GM20431 (cell line): ENCODE data around the gene ZNF117.
"Not testable (repeated sequence)": the region's sequence is repeated elsewhere in the genome, so short reads cannot be mapped to it uniquely, and the experiment has no call there.

Experiments
- in situ Hi-C: fragments of 300-500 bp; cut with MseI, MboI; formaldehyde crosslinking; loops from one replicate; pipeline ENCODE4 v1.15.0; 2020; ENCODE audit warnings: low sequenced_read_pairs; ENCODE audit not compliant: unreplicated experiment

ZNF117 gene

DNA sequence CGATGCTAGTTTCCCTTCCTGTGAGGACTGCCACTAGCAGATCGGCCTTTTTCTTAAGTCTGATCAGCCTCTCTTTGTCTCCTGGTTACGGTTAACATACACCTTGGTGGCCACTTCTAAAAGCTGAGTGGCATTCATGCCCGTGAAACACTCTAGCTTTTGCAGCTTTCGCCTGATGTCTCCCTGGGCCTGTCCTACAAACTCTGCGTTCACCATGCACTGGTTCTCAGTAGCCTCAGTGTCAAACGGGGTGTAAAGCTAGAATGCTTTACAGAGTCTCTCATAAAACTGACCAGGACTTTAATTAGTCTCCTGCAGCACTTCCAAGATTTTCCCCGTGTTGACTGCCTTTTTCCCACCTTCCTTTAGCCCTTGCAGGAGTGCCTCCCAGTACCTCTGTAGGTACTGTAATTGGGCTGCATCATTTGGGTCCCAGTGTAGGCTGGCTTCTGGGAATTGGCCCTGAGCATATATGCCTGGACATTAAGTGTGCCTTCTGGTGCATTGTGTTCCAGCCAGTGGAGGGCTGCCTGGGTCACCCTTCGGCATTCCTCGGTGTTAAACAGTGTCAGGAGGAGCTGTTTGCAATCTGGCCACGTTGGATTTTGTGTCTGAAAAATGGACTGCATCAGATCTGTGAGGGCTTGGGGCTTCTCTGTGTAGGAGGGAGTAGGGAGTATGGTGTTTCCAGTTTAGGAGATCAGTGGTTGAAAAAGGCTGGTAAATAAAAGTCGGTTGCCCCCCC is 6.5 kb upstream of the ZNF117 start:
- in situ Hi-C loops: no loop called here

DNA sequence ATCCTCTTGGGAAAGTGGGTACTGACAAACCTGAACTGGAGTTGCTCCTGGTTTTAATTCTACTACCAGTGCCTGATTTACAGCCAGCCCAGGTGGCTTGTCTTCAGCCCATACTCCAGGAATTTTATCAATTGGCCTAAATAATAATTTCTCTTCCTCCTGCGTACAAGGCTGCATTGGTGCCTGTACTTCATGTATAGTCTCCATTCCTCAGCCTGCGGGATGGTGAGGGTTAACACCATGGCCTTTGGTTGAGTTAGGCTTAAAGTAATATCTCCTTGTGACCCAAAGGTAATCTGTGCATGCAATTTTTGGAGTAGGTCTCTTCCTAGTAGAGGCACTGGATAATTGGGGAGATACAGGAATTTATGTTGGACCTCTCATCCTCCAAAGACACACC is 5.5 kb upstream of the ZNF117 start:
- in situ Hi-C loops: no loop called here

DNA sequence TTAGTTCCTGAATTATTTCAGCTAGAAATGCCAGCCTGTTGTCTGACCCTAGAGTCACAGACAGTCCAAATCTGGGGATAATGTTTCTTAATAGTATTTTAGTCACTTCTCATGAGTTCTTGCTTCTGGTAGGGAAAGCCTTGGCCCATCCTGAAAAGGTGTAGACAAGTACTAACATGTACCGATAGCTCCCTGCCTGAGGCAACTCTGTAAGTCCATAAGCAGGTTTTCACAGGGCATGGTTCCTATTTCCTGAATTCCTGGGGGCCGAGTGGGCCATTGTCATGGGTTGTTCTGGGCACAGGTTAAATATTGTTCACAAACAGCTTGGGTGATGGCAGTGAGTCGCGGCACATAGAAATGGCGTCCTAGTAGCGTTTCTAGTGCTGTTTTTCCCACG is 3.1 kb upstream of the ZNF117 start:
- in situ Hi-C loops: no loop called here

DNA sequence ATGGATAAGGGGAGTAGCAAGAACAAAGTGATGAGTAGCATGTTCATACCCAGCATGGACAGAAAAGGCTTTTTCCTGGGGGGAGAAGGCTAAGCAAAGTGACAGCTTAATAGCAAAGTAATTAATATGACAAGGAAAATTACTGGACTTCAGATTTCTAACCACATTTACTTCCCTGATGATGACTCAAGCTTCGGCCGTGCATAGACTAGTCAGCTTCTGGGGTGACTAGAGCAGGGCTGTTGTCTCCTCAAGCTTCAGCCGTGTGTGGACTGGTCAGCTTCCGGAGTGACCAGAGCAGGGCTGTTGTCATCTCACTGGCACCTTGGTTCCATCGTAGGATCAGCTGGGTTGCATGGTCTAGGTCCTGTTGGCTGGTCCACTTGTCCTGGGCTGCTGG is 2.1 kb upstream of the ZNF117 start:
- in situ Hi-C loops: no loop called here

DNA sequence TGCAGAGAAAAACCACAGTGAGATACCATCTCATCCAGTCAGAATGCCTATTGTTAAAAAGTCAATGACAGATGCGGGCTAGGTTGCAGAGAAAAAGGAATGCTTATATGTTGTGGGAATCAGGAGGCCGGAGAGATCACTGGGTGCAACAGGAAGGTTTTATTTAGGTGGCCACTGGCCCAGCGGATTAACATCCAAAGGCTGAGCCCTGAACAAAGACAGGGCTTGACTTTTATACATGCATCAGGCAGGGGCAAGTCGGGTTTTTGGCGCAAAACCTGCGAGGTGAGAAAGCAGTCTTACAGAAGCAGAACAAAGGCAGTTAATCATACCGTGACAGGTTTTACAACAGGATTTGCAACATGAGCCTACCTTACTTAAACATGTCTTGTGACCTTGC is 620 bp downstream of the ZNF117 start:
- in situ Hi-C loops: no loop called here

DNA sequence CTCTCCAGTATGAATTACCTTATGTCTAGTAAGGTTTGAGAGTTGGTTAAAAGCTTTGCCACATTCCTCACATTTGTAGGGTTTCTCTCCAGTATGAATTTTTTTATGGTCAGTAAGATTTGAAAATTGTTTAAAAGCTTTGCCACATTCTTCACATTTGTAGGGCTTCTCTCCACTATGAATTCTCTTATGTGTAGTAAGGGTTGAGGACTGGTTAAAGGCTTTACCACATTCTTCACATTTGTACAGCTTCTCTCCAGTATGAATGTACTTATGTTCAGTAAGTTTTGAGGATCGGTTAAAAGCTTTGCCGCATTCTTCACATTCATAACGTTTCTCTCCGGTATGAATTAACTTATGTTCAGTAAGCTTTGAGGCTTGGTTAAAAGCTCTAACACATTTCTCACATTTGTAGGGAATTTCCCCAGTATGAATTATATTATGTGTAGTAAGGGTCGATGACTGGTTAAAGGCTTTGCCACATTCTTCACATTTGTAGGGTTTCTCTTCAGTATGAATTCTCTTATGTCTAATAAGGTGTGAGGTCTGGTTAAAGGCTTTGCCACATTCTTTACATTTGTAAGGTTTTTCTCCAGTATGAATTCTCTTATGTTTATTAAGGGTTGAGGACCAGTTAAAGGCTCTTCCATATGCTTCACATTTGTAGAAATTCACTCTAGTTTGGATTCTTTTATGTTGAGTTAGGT is 12.2 kb downstream of the ZNF117 start:
- in situ Hi-C loops: no loop called here

DNA sequence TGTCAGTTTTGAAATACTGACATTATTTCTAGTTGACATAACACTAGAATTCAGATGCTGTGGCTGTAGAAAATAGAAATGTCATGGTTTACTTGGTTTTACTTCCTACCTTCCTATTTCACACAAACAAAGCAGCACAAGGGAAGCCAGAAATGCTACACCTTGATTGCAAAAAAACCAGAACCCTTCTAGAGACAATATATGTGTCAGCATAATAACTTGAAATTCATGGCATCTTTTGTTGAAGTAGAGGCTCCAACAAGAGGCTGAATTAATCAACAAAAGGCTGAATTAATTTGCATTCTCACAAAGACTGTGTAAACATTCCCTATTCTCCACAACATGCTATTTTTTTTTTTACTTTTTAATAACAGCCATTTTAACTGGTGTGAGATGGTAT is 25.2 kb downstream of the ZNF117 start:
- in situ Hi-C loops: no loop called here

DNA sequence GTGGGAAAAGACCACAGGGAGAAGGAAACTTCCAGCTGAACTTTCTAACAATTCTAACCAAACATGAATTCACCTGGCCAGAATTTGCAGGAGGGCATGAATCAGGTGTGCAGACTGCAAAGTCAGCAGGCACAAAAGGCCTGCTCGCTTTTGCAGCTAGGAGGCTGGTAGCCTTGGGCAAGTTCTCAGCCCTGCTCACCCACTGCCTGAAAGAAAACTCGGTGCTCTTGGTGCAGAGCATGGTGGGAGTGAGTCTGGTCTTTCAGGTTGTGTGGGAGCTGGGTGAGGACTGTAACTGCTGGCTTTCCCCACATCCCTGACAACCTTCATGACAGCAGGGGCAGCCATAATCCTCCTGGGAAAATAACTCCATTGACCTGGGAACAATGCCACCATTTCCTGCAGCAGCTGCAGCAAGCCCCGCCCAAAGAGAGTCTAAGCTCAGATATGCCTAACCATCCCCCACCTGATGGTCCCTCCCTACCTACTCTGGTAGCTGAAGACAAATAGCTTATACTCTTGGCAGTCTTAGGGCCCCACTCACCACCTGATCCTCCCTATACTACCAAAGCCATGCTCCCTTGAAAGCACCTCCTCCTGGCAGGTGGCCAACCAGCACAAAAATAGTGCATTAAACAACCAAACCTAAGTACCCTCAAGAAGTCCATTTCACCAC is 31.6 kb downstream of the ZNF117 start:
- in situ Hi-C loops: no loop called here

DNA sequence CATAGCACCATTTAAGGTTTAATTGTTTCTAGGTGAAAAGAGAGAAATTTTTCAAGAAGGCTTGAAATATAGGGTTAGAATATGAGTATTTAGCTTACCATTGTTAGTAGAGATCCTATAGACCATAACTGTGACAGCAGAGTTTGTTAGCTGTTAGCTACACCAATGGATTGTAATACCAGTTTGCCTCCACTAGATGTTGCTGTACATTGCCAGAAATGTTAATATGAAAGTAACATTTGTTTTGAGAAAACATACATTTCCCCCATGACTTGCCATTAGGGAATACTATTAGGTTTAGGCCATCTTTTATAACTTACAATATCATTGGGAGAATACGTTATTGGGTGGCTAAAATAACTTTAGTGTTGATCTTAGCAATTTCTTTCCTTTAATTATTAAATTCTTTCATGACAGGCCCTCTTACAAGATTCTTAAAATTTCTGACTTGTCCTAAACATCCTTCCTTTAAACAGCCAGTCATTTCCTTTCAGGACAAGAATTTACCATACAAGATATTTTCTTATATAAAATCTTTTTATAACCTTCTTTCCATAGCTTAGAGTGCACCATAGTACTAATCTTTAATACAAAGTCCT is 39.5 kb downstream of the ZNF117 start:
- in situ Hi-C loops: no loop called here

DNA sequence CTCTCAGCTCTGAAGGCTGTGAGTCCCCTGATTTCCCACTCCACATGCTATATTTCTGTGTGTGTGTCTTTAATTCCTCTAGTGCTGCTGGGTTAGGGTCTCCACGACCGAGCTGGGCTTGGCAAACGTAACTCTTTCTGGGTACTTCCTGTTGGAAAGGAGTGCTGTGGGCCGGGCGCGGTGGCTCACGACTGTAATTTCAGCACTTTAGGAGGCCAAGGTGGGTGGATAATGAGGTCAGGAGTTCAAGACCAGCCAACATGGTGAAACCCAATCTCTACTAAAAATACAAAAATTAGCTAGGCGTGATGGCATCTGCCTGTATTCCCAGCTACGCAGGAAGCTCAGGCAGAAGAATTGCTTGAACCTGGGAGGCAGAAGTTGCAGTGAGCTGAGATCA is 40.2 kb downstream of the ZNF117 start:
- in situ Hi-C loops: not testable (repeated sequence)

DNA sequence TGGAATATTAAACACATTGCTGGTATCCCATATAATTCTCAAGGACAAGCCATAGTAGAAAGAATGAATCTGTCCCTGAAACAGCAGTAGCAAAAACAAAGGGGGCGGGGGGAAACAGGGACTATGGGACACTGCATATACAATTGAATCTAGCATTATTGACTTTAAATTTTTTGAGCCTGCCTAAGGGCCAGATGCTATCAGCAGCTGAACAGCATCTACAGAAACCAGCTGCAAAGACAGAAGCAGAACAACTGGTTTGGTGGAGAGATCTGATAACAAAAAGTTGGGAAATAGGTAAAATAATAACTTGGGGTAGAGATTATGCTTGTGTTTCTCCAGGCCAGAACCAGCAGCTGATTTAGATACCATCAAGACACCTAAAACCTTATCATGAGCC is 42.1 kb downstream of the ZNF117 start:
- in situ Hi-C loops: loop anchor here (25.0 kb wide), 1 partner anchor 289 kb away; no protein-coding TSS in a partner anchor

DNA sequence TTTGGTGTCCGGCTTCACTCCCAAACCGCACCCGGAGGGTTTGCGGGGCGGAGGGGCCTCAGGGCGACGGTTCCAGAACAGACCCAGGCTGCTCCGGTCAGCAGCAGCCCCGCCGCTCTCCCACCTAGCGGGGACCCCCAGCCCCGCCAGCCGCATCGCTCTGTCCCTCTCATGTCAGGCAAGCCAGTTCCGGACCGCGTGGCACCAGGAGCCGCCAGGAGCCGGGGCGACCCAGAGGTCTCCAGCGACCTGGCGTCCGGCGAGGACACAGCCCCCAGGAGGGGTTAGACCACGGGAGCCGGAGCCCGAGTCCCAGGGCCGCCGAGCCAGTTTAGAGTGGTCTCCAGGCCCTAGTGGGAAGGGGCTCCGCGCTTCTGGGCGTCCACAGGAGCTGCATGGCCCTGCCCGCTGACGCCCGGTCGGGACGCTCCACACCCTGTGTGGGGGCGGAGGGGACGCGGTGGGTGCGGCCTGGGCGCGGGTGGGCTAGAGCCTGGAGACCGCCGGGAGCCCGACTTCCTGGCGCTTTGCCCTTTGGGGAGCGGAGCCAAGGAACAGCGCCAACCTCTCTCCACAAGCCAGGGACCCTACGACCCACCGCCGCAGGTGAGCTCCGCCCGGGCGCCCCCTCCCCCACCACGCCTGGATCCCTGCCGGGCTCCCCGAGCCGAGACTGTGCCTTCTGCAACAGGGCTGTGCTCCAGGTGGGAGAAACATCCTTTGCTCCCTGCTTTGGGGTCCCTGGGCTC is 43.4 kb downstream of the ZNF117 start:
- in situ Hi-C loops: loop anchor here (25.0 kb wide), 1 partner anchor 290 kb away; no protein-coding TSS in a partner anchor

DNA sequence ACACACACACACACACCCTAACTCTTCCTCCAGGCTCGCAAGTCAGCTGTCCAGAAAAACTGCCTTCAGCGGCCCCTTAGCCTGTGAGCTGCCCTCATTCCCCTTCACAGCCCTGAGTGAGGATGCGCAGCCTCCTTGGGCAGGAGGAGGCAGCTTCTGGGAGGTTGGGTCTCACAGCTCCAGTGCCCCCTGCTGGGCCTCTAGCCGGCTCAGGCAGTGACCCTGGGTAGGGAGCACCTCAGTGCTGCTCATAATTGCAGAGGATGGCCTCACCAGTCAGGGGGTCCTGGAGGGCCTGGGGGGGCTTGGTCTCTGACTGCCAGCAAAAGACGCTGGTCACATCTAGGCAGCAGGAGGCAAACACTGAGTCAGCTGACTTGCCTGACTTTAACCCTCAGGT is 44.1 kb downstream of the ZNF117 start:
- in situ Hi-C loops: loop anchor here (25.0 kb wide), 1 partner anchor 291 kb away; no protein-coding TSS in a partner anchor

DNA sequence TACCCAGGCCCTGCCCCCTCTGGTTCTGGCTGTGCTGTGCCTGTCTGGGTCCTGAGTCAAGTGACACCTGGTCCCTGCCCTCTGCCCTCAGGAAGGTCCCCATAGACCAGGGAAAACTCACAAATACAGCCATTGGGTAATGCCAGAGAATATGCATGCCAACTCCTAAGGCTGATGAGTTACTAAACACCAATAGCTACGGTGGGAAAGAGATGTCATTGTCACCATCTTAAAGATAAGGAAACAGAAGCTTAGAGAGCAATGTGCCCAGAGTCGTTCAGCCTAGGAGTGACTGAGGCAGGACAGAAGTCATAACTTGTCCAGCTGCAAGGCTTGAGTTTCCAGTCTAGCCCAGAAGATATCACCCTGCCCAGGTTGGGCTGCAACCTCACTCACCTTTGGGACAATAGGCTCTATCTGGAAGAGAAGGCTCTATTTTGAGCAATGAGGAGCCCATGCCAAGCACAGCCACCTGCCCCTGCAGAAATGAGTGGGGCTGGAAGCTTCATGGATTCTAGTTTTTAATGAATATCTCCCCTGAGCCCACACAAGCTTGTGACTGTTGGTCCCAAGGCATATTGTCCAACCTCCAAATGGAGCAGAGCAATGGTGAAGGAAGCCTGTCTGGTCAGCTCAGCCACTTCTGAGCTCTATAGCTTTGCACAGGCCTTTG is 45.2 kb downstream of the ZNF117 start:
- in situ Hi-C loops: loop anchor here (25.0 kb wide), 1 partner anchor 292 kb away; no protein-coding TSS in a partner anchor

DNA sequence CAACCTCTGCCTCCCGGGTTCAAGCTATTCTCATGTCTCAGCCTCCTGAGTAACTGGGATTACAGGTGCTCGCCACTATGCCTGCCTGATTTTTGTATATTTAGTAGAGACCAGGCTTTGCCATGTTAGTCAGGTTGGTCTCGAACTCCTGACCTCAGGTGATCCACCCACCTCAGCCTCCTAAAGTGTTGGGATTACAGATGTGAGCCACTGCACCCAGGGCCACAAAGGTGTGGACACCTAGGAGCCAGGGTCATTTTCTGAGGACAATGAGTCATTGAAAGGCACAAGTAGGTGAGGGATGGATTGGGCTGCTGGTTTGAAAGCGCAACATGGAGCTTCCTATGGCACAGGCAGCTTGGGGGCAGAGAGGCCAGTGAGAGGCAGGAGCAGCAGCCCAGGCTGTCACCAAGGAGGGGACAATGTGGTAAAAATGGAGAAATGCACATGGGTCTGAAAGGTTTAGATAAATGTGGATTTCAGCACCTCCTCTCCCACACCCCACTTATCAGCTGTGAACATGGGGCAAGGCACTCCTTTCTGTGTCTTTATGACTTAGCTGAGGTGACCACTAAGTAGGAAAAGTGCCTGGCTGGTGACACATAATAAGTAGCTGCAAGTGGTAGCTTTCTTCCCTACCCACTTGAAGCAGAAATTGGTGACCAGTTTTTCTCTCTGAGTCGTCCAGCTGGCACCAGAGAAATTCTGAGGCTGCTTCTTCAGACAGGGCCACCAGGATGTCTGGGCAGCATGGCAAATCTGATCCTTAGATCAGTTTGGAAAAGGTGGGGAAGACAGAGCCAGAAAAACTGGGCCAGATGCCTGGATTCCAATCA is 46.0 kb downstream of the ZNF117 start:
- in situ Hi-C loops: loop anchor here (25.0 kb wide), 1 partner anchor 292 kb away; no protein-coding TSS in a partner anchor

DNA sequence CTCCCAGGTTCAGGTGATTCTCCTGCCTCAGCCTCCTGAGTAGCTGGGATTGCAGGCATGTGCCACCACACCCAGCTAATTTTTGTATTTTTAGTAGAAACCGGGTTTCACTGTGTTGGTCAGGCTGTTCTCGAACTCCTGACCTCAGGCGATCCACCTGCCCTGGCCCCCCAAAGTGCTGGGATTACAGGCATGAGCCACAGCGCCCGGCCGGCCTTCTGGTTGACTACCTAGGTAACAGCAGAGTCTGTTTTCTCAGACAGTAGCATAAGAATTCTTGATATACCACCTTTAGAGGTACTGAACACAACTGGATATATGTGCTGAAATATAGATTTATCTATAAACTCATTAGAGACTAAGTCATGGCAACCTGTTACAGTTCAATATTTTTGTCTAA is 50.8 kb downstream of the ZNF117 start:
- in situ Hi-C loops: loop anchor here (25.0 kb wide), 1 partner anchor 297 kb away; no protein-coding TSS in a partner anchor

DNA sequence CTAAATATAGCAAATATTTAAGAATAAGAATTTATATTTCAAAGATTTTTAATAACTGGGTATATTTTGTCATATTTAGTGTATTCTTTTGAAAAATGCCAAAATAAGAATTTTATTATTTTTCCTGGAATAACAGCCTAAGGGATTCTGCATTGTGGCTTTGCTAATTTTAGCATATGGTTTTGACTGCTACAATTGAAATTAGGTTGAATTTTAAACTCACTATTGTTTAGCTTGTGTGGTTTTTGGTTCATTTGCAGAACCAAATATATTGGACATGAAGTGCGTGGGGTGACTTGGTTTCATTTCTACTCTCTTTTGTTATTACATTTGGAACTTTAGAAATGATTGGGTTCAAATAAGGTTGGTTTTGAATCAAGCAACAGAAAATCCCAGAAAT is 52.3 kb downstream of the ZNF117 start:
- in situ Hi-C loops: loop anchor here (25.0 kb wide), 1 partner anchor 299 kb away; no protein-coding TSS in a partner anchor

DNA sequence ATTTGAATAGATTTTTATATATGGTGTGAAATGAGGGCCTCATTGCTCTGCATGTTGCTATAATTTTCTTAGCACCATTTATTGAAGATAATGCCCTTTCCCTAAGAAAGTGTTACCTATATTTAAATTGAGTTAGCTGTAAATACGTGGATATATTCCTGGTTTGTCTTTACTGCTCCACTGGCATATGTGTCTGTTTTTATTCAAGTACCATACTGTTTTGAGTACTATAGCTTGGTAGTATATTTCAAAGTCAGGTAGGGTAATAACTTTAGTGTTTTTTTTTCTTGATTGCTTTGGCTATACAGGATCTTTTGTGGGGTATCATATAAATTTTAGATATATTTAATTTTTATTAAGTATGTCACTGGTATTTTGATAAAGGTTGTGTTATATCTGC is 56.4 kb downstream of the ZNF117 start:
- in situ Hi-C loops: loop anchor here (25.0 kb wide), 1 partner anchor 303 kb away; no protein-coding TSS in a partner anchor
